Left lung (tissue), 10 donors: ENCODE results near the gene USP10. TPM values are rescaled to one million over a fixed set of nuclear protein-coding genes. Genes with fewer than 3 reads are reported as not detected.

Experiments
- ATAC-seq: fragments of 200-7000 bp; cut with Tn5 transposase; one replicate; pipeline ENCODE4 v1.9.1; 2020; ENCODE audit warnings: moderate library complexity
- DNase-seq, 4 donors: peaks; one replicate each; pipeline ENCODE4 v3.0.0-alpha.2; 2013 to 2020
- H3K27ac ChIP-seq, 2 donors: fragments of 200-600 bp; sonication (generic) in 1 of 2; one replicate each; pipeline versions ENCODE4 v1.5.0 to v1.8.0; 2020 to 2021
- H3K27me3 ChIP-seq, 2 donors: fragments of 200-600 bp; sonication (generic) in 1 of 2; one replicate each; pipeline versions ENCODE4 v1.5.0 to v1.8.0; 2020 to 2021
- H3K36me3 ChIP-seq, 2 donors: fragments of 200-600 bp; sonication (generic) in 1 of 2; one replicate each; pipeline versions ENCODE4 v1.5.0 to v1.8.0; 2020 to 2021
- H3K4me1 ChIP-seq, 2 donors: fragments of 200-600 bp; one replicate each; pipeline ENCODE4 v1.8.0; 2021
- H3K4me3 ChIP-seq, 2 donors: fragments of 200-600 bp; sonication (generic) in 1 of 2; one replicate each; pipeline versions ENCODE4 v1.5.0 to v1.8.0; 2020 to 2021; ENCODE audit warnings: mild to moderate bottlenecking in 1 of 2
- H3K9me3 ChIP-seq, 2 donors: fragments of 200-600 bp; sonication (generic) in 1 of 2; one replicate each; pipeline versions ENCODE4 v1.5.0 to v1.8.0; 2020 to 2021
- intact Hi-C, 2 donors: fragments of 100-400 bp; cut with DNase I; formaldehyde crosslinking; loops; one replicate each; pipeline versions ENCODE4 v1.11.2 to v1.14.2; 2022
- polyA plus RNA-seq, 6 donors: library from polyadenylated mRNA; unstranded; fragments of 120-200 nt; gene quantifications; one replicate each; pipeline ENCODE4 v1.2.1, GENCODE V29; 2013; ENCODE audit not compliant: insufficient read length in 6 of 6
- total RNA-seq, 2 donors: library from RNA; stranded (reverse); fragmentation: NEBNext Ultra II Directional; extraction: Animal tissue kit (Norgen Biotek cat#: 25700); gene quantifications; one replicate each; pipeline ENCODE4 v1.2.1, GENCODE V29; 2021
- TF ChIP-seq, protein P1 (sequence below), 2 donors: fragments of 200-600 bp; sonication (generic) in 1 of 2; IDR thresholded peaks; one replicate each; pipeline versions ENCODE4 v1.5.0 to v1.8.0; 2021; ENCODE audit warnings: antibody characterized with exemption in 2 of 2
- donor health status: DM: no; HTN: yes; CAD: no.
- donor health status: DM: no; HTN: no; CAD: no.

Gene USP10
- total and polyA plus RNA-seq, 8 donors: 57.4 to 102 (median 87.8) TPM

DNA sequence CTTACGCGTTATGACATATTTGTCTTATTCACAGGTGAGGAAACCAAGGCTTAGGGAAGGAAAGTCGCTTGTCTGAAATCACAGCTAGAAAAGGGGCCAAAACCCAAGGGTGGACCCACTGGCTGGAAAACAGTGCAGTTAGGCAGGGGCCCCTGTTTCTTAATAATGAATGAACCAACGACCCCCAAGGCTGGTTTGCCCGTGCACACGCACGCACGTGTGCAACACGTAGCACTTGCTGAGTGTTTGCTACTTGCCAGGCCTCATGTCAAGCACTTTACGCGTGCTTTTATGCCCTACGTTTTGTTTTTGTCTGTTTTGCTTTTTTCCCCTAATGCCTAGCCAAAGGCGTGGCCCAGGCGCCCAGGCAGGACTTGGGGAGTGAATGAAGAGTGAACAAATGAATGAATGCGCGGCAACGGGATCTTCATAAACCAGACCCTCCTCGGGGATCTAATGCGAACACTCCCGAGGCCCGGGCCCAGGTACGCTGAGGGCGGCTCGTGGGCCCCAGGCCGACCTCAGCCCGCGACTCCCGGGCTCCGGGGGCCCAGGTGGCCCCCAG, 571 bp upstream of the USP10 start:
- Histone ChIP-seq H3K4me1 (peaks cover 9 to 42% of the 10 kb centered on the region in 2 donors), H3K4me3 (peak overlapping the region; percentile 93 to 98), H3K27ac (peak overlapping the region in 1 of 2 donors; percentile 85), H3K27me3 (no peaks in the 10 kb centered on the region), H3K9me3 (no peaks in the 10 kb centered on the region), H3K36me3 (no peaks in the 10 kb centered on the region)
- no peak for DNase-seq
- ATAC-seq: peak; percentile 36
- intact Hi-C loops: no loop called here
- TF ChIP-seq, protein P1, sequence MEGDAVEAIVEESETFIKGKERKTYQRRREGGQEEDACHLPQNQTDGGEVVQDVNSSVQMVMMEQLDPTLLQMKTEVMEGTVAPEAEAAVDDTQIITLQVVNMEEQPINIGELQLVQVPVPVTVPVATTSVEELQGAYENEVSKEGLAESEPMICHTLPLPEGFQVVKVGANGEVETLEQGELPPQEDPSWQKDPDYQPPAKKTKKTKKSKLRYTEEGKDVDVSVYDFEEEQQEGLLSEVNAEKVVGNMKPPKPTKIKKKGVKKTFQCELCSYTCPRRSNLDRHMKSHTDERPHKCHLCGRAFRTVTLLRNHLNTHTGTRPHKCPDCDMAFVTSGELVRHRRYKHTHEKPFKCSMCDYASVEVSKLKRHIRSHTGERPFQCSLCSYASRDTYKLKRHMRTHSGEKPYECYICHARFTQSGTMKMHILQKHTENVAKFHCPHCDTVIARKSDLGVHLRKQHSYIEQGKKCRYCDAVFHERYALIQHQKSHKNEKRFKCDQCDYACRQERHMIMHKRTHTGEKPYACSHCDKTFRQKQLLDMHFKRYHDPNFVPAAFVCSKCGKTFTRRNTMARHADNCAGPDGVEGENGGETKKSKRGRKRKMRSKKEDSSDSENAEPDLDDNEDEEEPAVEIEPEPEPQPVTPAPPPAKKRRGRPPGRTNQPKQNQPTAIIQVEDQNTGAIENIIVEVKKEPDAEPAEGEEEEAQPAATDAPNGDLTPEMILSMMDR (IDR thresholded peaks at IDR 0.05): no peak

DNA sequence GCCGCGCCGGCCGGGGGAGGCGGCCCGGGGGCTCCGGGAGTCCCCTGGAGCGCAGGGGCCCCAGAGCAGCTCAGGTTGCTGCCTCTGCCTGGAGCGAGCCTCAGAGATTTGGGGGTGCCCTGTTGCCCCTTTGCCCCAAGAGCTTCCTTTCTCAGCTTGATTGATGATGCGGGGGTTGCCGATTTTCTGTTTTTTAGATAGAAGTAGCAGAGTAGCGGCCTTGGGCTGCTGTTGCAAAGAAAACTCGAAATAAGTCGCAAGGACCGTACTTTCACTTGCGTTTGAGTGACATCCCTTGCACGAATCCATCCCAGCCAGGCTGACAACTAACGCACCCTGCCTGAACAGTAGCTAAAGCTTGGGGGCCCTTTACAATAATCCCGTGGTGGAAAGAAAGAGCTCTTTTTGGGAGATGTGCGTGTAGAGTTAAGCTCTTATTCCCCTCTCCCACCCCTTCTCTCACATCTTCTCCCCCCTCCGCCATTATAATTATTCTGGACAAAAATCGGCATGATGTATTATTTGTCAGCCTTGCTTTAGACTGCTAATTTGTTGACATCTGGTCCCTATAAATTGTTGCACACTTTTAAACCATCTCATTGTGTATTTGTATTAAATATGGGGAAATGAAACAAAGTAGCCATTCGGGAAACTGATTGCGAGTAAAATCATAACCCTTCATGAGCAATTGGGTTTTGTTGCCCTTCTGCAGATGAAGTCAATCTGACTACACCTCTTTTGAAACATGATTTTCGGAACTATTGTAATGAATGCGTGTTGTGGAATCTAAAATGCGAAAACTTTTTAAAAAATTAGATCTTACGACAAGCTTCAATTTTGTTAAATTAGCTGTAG, 873 bp downstream of the USP10 start:
- H3K27ac ChIP-seq: peak overlapping the region; percentile 77 to 85
- no peaks in the 10 kb centered on the region for H3K36me3 ChIP-seq
- no peaks in the 10 kb centered on the region for H3K9me3 ChIP-seq
- ATAC-seq (peak; percentile 62), DNase-seq (peak in 1 of 4 donors; percentile 24)
- peak overlapping the region; percentile 93 to 98 for H3K4me3 ChIP-seq
- TF ChIP-seq, protein P1 (IDR thresholded peaks at IDR 0.05): no peak
- H3K4me1 ChIP-seq: peaks cover 9 to 51% of the 10 kb centered on the region in 2 donors
- intact Hi-C loops: no loop called here
- H3K27me3 ChIP-seq: no peaks in the 10 kb centered on the region

DNA sequence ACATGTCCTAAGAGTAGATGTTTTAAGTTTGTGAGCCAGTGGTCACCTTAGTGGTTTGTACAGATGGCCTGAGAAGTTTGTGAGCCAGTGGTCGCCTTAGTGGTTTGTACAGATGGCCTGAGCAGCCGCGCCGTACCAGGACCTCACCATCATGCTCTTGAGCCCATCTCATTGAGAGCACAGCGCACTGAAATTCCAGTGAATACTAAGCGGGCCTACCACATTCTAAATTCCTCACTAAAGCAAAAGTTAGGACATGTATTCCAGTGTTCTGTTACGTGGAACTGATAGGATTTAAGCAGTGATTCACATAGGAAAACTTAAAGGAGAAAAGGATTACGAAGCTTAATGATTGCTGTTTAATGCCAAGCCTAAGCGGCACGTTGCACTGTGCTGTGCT, 3.9 kb downstream of the USP10 start:
- Histone ChIP-seq H3K4me1 (peaks cover 9 to 73% of the 10 kb centered on the region in 2 donors), H3K27me3 (no peaks in the 10 kb centered on the region), H3K4me3 (no peak overlapping the region), H3K9me3 (no peaks in the 10 kb centered on the region), H3K27ac (no peak overlapping the region), H3K36me3 (no peaks in the 10 kb centered on the region)
- intact Hi-C loops: no loop called here
- no peak for DNase-seq
- no peak for ATAC-seq
- TF ChIP-seq, protein P1 (IDR thresholded peaks at IDR 0.05): no peak

DNA sequence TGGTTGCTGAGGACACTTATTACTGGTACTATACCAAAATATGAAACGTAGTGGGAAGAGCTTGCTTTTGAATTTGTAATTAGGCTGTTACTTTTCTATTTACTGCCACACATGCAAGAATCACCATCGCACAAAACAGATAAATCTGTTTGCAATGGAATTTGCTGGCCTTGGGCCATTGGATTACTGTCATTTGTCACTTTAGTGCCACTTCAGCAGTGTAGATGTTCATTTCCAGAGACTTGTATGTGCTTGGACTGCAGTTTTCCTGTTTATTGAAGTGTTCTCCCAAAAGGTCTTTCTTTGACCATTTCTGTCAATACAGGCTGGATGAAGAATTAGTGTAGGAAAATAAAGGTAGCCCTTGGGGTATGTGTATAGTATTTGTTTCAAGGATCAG, 4.5 kb downstream of the USP10 start:
- no peak for ATAC-seq
- intact Hi-C loops: no loop called here
- DNase-seq: no peak
- no peak overlapping the region for H3K27ac ChIP-seq
- H3K9me3 ChIP-seq: no peaks in the 10 kb centered on the region
- TF ChIP-seq, protein P1 (IDR thresholded peaks at IDR 0.05): no peak
- H3K4me3 ChIP-seq: no peak overlapping the region
- H3K4me1 ChIP-seq: peaks cover 9 to 70% of the 10 kb centered on the region in 2 donors
- H3K27me3 ChIP-seq: no peaks in the 10 kb centered on the region
- no peaks in the 10 kb centered on the region for H3K36me3 ChIP-seq

DNA sequence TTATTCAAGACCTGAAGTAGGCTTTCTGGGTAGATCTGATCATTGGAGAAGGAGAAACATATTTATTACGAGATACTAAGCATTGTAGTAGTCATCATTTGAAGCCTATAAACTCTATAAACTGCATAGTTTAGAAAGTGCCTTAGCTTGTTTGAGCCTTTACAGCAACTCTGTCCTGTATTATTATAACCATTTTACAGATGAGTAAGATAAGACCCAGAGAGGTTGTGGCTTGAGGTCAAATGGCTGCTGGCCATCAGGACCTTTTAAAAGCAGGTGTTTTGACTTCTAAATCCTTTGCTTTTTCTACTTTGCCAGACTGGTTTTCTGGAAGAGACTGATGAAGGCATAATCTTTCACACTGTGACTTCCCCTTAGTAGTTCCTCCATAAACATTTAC, 7.1 kb downstream of the USP10 start:
- TF ChIP-seq, protein P1 (IDR thresholded peaks at IDR 0.05): no peak
- Histone ChIP-seq H3K4me1 (peaks cover 0 to 54% of the 10 kb centered on the region in 2 donors), H3K27me3 (no peaks in the 10 kb centered on the region), H3K9me3 (no peaks in the 10 kb centered on the region), H3K36me3 (no peaks in the 10 kb centered on the region), H3K4me3 (no peak overlapping the region), H3K27ac (no peak overlapping the region)
- DNase-seq (no peak), ATAC-seq (no peak)
- intact Hi-C loops: no loop called here
